MM.1S (cell line): ENCODE results near the gene PTPRD.

Experiments used
- CTCF ChIP-seq: fragments of 300-600 bp; sonication (generic); IDR thresholded peaks from 2 replicates; pipeline ENCODE4 v1.5.1; 2016; ENCODE audit warnings: antibody characterized with exemption, low read length, mixed read lengths
- EZH2phosphoT487 ChIP-seq: fragments of 300-600 bp; sonication (generic); IDR thresholded peaks from 2 replicates; pipeline ENCODE4 v1.6.1; 2018; ENCODE audit warnings: antibody characterized with exemption, low read length

GRCh38 chr9:8852301-8852864, 1760.4 kb downstream of the PTPRD start:
- TF ChIP-seq CTCF (no peak), EZH2phosphoT487 (no peak)
